Mucosa of descending colon (tissue), 3 donors: ENCODE measurements around the gene NR4A3. TPM values are rescaled to one million over a fixed set of nuclear protein-coding genes. Genes with fewer than 3 reads are reported as not detected.

Source experiments
- ATAC-seq: fragments of 200-7000 bp; cut with Tn5 transposase; one replicate; pipeline ENCODE4 v1.9.1; 2020; ENCODE audit warnings: mild to moderate bottlenecking, moderate library complexity
- DNase-seq, 3 donors: peaks; one replicate each; pipeline ENCODE4 v3.0.0-alpha.2; 2020
- H3K36me3 ChIP-seq: fragments of 200-600 bp; one replicate; pipeline ENCODE4 v1.8.0; 2021; ENCODE audit warnings: low read depth, mild to moderate bottlenecking
- H3K4me1 ChIP-seq: fragments of 200-600 bp; one replicate; pipeline ENCODE4 v1.8.0; 2021; ENCODE audit warnings: low read depth, mild to moderate bottlenecking
- H3K4me3 ChIP-seq: fragments of 200-600 bp; one replicate; pipeline ENCODE4 v1.8.0; 2021; ENCODE audit warnings: mild to moderate bottlenecking
- H3K9me3 ChIP-seq: fragments of 200-600 bp; one replicate; pipeline ENCODE4 v1.8.0; 2021; ENCODE audit warnings: mild to moderate bottlenecking
- CTCF ChIP-seq: fragments of 200-600 bp; IDR thresholded peaks from one replicate; pipeline ENCODE4 v1.8.0; 2022; ENCODE audit warnings: antibody characterized with exemption, mild to moderate bottlenecking
- intact Hi-C, 2 donors: fragments of 100-400 bp; cut with DNase I in 1 of 2; cut with micrococcal nuclease in 1 of 2; formaldehyde crosslinking; loops; one replicate each; pipeline versions ENCODE4 v1.11.0 to v1.11.1; 2022; cut with DNase I, micrococcal nuclease
- total RNA-seq, 3 donors: library from RNA; stranded (reverse); fragmentation: NEBNext Ultra II Directional in 2 of 3; extraction: Animal tissue kit (Norgen Biotek cat#: 25700) in 2 of 3; gene quantifications; one replicate each; pipeline versions ENCODE4 v1.2.1 to v1.2.4, GENCODE V29; 2021 to 2023
- donor health status: DM: no; HTN: no; CAD: no; lungs with moderate emphysema.
- donor health status: DM: no; HTN: no; CAD: no.
- donor health status: DM: no; HTN: yes; CAD: no.

NR4A3 gene
- total RNA-seq, 3 donors from 2014 or later: 0.51 to 25.0 (median 0.69) TPM

GRCh38 chr9:99835142-99835541 is 13.5 kb downstream of the NR4A3 start:
- no peaks in the 10 kb centered on the region for H3K36me3 ChIP-seq
- no peak for TF ChIP-seq CTCF
- H3K4me3 ChIP-seq: no peak overlapping the region
- H3K4me1 ChIP-seq: no peaks in the 10 kb centered on the region
- no peaks in the 10 kb centered on the region for H3K9me3 ChIP-seq
- DNase-seq (no peak), ATAC-seq (no peak)
- intact Hi-C loops: no loop called here

- no peak for TF ChIP-seq CTCF
- intact Hi-C loops: no loop called here
- no peak for ATAC-seq
Observed at GRCh38 chr9:99835581-99835980, 13.9 kb downstream of the NR4A3 start.

GRCh38 chr9:99840072-99840471 is 18.4 kb downstream of the NR4A3 start:
- no peak for DNase-seq
- intact Hi-C loops: no loop called here

More at GRCh38 chr9:99835581-99835980, 13.9 kb downstream of the NR4A3 start:
- H3K36me3 ChIP-seq: no peaks in the 10 kb centered on the region
- H3K9me3 ChIP-seq: no peaks in the 10 kb centered on the region
- DNase-seq: no peak
- no peaks in the 10 kb centered on the region for H3K4me1 ChIP-seq
- no peak overlapping the region for H3K4me3 ChIP-seq

GRCh38 chr9:99845063-99845462 is 23.4 kb downstream of the NR4A3 start:
- no peak for TF ChIP-seq CTCF
- no peak for DNase-seq
- no peak for ATAC-seq
- Histone ChIP-seq H3K4me1 (no peaks in the 10 kb centered on the region), H3K36me3 (no peaks in the 10 kb centered on the region), H3K4me3 (no peak overlapping the region), H3K9me3 (no peaks in the 10 kb centered on the region)
- intact Hi-C loops: no loop called here

More at GRCh38 chr9:99840072-99840471, 18.4 kb downstream of the NR4A3 start:
- no peak for ATAC-seq
- Histone ChIP-seq H3K4me1 (no peaks in the 10 kb centered on the region), H3K4me3 (no peak overlapping the region), H3K9me3 (no peaks in the 10 kb centered on the region), H3K36me3 (no peaks in the 10 kb centered on the region)
- no peak for TF ChIP-seq CTCF

- no peak for TF ChIP-seq CTCF
- intact Hi-C loops: no loop called here
- ATAC-seq (no peak), DNase-seq (no peak)
- H3K4me1 ChIP-seq: no peaks in the 10 kb centered on the region
- H3K36me3 ChIP-seq: no peaks in the 10 kb centered on the region
- no peaks in the 10 kb centered on the region for H3K9me3 ChIP-seq
- no peak overlapping the region for H3K4me3 ChIP-seq
Observed at GRCh38 chr9:99848447-99848846, 26.8 kb downstream of the NR4A3 start.
